ENCODE measurements around the gene ARHGAP19.

The ARHGAP19 gene

DNA sequence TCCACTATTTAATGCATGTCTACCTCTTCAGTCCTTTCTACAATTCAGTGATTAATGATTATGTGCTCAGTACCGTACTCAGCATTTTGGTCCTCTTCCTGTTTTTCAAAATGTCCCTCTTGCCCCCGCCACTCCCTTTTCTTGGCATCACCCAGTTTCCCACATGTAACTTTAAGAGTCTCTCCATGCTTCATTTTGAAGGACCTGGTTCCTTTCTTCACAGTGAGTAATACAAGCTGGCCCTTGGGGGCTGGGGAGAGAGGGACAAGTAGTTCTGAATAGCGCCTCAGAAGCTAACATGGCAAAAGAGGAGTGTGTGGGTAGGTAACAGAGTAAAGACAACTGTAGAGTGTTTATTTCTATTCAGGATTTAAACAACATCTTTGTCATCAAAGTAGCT, 72.1 kb downstream of the ARHGAP19 start:
- in situ Hi-C loops (cut with MboI; ENCODE audit: low sequenced_read_pairs, unreplicated experiment): no loop called here
- DNase-seq (ENCODE audit: low spot score): no peak
- TF ChIP-seq, protein P1, sequence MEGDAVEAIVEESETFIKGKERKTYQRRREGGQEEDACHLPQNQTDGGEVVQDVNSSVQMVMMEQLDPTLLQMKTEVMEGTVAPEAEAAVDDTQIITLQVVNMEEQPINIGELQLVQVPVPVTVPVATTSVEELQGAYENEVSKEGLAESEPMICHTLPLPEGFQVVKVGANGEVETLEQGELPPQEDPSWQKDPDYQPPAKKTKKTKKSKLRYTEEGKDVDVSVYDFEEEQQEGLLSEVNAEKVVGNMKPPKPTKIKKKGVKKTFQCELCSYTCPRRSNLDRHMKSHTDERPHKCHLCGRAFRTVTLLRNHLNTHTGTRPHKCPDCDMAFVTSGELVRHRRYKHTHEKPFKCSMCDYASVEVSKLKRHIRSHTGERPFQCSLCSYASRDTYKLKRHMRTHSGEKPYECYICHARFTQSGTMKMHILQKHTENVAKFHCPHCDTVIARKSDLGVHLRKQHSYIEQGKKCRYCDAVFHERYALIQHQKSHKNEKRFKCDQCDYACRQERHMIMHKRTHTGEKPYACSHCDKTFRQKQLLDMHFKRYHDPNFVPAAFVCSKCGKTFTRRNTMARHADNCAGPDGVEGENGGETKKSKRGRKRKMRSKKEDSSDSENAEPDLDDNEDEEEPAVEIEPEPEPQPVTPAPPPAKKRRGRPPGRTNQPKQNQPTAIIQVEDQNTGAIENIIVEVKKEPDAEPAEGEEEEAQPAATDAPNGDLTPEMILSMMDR (IDR thresholded peaks at IDR 0.05; ENCODE audit: borderline replicate concordance, control extremely low read depth, extremely low read depth, insufficient read depth, missing control alignments): no peak

DNA sequence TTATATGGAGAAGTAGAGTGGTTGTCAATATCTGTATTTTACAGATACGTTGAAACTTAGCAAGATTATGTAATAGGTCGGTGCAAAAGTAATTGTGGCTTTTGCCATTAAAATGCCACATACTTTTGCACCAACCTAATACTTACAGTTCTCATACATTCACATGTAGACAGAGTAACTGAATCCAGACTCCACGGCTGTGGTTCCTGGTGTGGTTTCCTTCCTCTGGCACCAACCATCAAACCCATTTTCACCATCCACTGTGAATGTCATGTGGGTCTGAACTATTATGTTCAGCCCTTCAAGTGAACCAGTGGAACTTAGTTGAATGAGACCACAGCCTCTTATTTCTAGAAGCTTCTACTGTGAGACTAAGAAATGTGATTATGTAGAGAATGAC, 75.1 kb downstream of the ARHGAP19 start:
- in situ Hi-C loops (cut with MboI; ENCODE audit: low sequenced_read_pairs, unreplicated experiment): no loop called here
- TF ChIP-seq, protein P1 (IDR thresholded peaks at IDR 0.05; ENCODE audit: borderline replicate concordance, control extremely low read depth, extremely low read depth, insufficient read depth, missing control alignments): no peak

DNA sequence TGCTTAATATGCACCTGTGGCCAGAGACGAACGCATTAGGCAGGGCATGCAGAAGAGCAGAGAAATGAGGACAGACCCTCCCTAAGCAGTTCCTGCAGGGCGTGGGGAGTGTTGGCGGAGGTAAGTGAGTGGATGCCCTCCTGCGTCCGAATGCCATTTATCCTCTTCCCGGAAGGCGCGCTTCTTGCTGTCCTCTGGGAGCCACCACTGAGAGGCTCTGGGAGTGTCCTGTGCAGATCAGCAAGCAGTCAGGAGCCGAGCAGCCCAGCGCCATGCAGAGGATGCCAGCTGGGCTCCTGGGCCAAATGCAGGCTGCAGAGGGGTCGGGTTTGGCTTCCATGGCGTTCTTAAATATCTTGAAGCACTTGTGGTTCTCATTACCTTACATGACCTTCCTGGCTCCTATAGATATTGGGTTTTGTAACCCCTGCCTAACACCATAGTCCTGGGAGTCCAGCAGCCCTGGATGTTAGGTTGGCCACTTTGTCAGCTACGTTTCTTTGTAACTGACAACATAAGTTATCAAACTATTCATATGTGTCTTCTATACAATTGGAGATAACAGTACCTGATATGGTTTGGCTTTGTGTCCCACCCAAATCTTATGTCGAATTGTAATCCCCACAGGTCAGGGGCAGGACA, 76.7 kb downstream of the ARHGAP19 start:
- TF ChIP-seq, protein P1 (IDR thresholded peaks at IDR 0.05; ENCODE audit: borderline replicate concordance, control extremely low read depth, extremely low read depth, insufficient read depth, missing control alignments): no peak
- in situ Hi-C loops (cut with MboI; ENCODE audit: low sequenced_read_pairs, unreplicated experiment): no loop called here
- DNase-seq (ENCODE audit: low spot score): no peak

More for the DNA sequence above, 75.1 kb downstream of the ARHGAP19 start:
- DNase-seq (ENCODE audit: low spot score): no peak

DNA sequence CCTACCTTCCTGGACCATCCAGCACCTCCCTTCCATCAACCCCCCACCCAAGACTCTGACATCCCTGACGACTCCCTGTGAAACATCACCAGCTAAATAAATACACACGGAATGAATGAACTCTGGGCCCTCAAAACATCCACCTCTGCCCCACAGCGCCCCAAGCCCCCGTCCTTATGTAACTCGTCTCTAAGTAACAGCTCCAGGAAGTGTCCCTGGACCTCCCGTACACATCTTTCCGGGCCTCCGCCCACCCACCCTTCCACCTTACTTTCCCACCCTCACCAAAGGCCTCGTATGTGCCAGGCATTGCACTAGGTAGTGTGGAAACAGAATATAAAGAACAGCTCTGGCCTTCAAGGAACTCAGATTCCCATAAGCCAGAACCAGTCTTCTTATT, 79.0 kb downstream of the ARHGAP19 start:
- TF ChIP-seq, protein P1 (IDR thresholded peaks at IDR 0.05; ENCODE audit: borderline replicate concordance, control extremely low read depth, extremely low read depth, insufficient read depth, missing control alignments): no peak
- DNase-seq (ENCODE audit: low spot score): no peak
- in situ Hi-C loops (cut with MboI; ENCODE audit: low sequenced_read_pairs, unreplicated experiment): no loop called here

DNA sequence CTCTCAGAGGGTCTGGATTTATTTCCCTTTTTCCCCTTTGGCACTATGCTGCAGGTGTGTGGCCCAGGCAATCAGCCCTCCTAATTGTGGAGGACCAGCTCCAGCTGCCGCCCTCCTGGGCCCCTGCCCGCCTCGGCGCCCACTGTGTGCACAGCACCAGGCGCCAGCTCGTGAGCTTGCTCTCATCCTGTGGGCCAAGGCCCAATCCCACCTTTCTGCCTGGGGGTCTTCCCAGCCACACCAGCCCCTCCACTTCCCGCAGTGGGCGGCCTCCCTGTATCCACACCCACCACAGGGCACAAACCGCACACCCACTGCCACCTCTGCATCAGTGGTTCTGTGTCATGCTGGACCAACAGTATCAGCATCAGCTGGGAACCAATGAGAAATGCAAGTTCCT, 81.2 kb downstream of the ARHGAP19 start:
- in situ Hi-C loops (cut with MboI; ENCODE audit: low sequenced_read_pairs, unreplicated experiment): no loop called here
- TF ChIP-seq, protein P1 (IDR thresholded peaks at IDR 0.05; ENCODE audit: borderline replicate concordance, control extremely low read depth, extremely low read depth, insufficient read depth, missing control alignments): no peak
- DNase-seq (ENCODE audit: low spot score): no peak

DNA sequence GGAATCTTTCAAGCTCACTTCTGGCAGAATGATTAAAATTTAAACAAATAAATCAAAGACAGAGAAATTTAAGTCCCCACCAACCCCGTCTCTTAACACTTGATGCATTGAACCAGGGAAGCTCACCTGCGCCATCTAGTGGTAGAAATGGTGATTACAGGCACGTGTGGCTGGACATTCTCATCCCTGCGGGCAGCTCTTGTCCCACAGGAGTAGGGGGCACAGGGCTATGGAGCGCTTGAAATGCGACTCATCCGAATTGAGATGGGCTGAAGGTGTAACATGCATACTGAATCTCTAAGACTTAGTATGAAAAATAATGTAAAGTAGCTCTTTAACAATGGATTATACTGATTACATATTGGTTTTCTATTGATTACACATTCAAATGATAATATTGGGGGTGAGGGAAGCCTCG, 81.9 kb downstream of the ARHGAP19 start:
- in situ Hi-C loops (cut with MboI; ENCODE audit: low sequenced_read_pairs, unreplicated experiment): no loop called here
- TF ChIP-seq, protein P1 (IDR thresholded peaks at IDR 0.05; ENCODE audit: borderline replicate concordance, control extremely low read depth, extremely low read depth, insufficient read depth, missing control alignments): peak; percentile 86
- peak; percentile 77 for DNase-seq (ENCODE audit: low spot score)

All from GM13976 (cell line).